Right atrium auricular region (tissue), 2 donors: ENCODE data around the gene C6orf52. TPM values are rescaled to one million over a fixed set of nuclear protein-coding genes. Genes with fewer than 3 reads are reported as not detected.
A peak's percentile ranks its signal among the peaks of the same experiment; 100 is the strongest.

ENCODE experiments used
- DNase-seq: peaks from one replicate; pipeline ENCODE4 v3.0.0-alpha.2; 2019; ENCODE audit warnings: low spot score
- H3K27ac ChIP-seq, 2 donors: fragments of 200-600 bp; sonication (generic); 1 replicate in 1 of 2; 2 replicates in 1 of 2; pipeline ENCODE4 v1.5.1; 2016 to 2019
- H3K27me3 ChIP-seq, 2 donors: fragments of 200-600 bp; sonication (generic); one replicate each; pipeline versions ENCODE4 v1.5.1 to v1.6.0; 2017 to 2019
- H3K36me3 ChIP-seq: fragments of 200-600 bp; sonication (generic); one replicate; pipeline ENCODE4 v1.5.1; 2016
- H3K4me1 ChIP-seq, 2 donors: fragments of 200-600 bp; sonication (generic); one replicate each; pipeline versions ENCODE4 v1.5.1 to v1.6.0; 2017 to 2019
- H3K4me3 ChIP-seq, 2 donors: fragments of 200-600 bp; sonication (generic); 1 replicate in 1 of 2; 2 replicates in 1 of 2; pipeline ENCODE4 v1.5.1; 2017 to 2019; ENCODE audit warnings: mild to moderate bottlenecking in 1 of 2, moderate library complexity in 1 of 2
- H3K9me3 ChIP-seq, 2 donors: fragments of 200-600 bp; sonication (generic); one replicate each; pipeline ENCODE4 v1.5.1; 2019
- total RNA-seq, 2 donors: library from RNA; depleted of rRNA; stranded (reverse); fragments of >200 nt; gene quantifications; one replicate each; pipeline ENCODE4 v1.1.0, GENCODE V29; 2016
- TF ChIP-seq, protein P1 (sequence below), 2 donors: fragments of 200-600 bp; sonication (generic); IDR thresholded peaks; one replicate each; pipeline ENCODE4 v1.5.1; 2019; ENCODE audit warnings: antibody characterized with exemption in 2 of 2

The C6orf52 gene
- total RNA-seq, 2 donors from 2014 or later = not detected

DNA sequence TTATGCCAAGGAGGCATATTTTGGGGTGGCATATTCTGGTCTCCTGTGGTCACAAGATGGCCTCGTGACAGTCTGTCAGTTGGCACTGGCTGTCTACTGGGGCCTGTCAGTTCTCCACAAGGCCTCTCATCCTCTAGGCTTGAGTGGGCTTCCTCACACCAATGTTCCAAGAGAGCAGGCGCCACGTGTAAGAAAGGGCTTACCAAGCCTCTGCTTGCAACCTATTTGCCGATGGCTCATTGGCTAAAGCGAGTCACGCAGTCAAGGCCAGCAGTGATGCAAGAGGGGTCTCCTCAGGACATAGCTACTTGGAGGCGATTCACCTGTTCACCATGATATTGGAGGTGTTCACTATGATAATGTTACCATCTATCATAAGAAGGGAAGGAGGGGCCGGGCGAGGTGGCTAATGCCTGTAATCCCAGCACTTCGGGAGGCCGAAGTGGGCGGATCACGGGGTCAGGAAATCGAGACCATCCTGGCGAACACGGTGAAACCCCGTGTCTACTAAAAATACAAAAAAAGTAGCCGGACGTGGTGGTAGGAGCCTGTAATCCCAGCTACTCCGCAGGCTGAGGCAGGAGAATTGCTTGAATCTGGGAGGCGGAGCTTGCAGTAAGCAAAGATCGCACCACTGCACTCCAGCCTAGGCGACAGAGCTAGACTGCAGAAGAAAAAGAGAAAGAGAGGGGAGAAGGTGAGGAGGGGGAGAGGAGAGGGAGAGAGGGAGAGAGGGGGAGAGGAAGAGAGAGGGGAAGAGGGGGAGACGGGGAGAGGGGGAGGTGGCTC lies 35.3 kb downstream of the C6orf52 start:
- no peaks in the 10 kb centered on the region for H3K36me3 ChIP-seq
- no peaks in the 10 kb centered on the region for H3K27me3 ChIP-seq
- H3K4me1 ChIP-seq = no peaks in the 10 kb centered on the region
- peak overlapping the region in 1 of 2 donors; percentile 35 for H3K4me3 ChIP-seq
- TF ChIP-seq, protein P1, sequence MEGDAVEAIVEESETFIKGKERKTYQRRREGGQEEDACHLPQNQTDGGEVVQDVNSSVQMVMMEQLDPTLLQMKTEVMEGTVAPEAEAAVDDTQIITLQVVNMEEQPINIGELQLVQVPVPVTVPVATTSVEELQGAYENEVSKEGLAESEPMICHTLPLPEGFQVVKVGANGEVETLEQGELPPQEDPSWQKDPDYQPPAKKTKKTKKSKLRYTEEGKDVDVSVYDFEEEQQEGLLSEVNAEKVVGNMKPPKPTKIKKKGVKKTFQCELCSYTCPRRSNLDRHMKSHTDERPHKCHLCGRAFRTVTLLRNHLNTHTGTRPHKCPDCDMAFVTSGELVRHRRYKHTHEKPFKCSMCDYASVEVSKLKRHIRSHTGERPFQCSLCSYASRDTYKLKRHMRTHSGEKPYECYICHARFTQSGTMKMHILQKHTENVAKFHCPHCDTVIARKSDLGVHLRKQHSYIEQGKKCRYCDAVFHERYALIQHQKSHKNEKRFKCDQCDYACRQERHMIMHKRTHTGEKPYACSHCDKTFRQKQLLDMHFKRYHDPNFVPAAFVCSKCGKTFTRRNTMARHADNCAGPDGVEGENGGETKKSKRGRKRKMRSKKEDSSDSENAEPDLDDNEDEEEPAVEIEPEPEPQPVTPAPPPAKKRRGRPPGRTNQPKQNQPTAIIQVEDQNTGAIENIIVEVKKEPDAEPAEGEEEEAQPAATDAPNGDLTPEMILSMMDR (IDR thresholded peaks at IDR 0.05) = no peak
- H3K9me3 ChIP-seq = no peaks in the 10 kb centered on the region
- H3K27ac ChIP-seq = no peak overlapping the region
- no peak for DNase-seq

DNA sequence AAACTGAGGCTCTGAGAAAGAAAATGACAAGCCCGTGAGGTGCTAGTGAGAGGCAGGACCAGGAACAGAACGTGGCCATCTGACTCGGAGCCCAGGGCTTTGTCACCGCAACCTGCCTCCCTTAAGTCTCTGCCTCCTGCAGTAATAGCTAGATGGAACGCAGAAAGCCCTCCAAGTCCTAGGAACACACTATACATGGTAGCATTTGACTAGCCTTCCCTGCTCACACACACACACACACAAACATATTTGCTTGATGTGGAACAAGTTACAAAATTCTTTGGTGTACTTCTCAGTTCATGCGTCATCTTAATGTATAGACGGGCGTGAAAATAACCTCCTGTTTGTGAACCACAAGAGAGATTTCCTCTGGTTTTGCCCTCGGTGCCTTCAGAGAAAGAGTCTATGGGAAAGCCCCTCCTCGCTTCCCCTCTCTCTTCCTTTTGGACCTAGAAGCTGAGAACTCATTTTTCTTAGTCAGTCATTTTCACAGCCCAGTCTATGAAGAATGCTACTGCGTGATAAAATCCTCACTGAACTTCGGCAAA lies 38.8 kb downstream of the C6orf52 start:
- DNase-seq = no peak
- TF ChIP-seq, protein P1 (IDR thresholded peaks at IDR 0.05) = no peak
- no peaks in the 10 kb centered on the region for H3K4me1 ChIP-seq
- no peak overlapping the region for H3K27ac ChIP-seq
- H3K4me3 ChIP-seq = no peak overlapping the region
- no peaks in the 10 kb centered on the region for H3K27me3 ChIP-seq
- H3K36me3 ChIP-seq = no peaks in the 10 kb centered on the region
- no peaks in the 10 kb centered on the region for H3K9me3 ChIP-seq

DNA sequence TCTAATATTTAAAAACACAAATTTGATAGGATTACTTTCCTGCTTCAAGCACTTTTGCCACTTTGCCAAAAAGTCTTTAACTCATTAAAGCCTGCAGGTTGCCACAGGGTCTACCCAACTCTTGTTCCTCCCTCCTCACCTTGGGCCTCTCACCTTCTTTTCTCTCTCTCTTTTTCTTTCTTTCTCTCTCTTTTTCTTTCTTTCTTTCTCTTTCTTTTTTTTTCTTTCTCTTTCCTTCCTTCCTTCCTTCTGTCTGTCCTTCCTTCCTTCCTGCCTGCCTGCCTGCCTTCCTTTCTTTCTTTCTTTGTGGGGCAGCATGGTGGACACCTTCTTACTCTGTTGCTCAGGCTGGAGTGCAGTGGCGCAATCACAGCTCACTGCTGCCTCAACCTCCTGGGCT lies 50.2 kb downstream of the C6orf52 start:
- no peak overlapping the region for H3K4me3 ChIP-seq
- DNase-seq = no peak
- TF ChIP-seq, protein P1 (IDR thresholded peaks at IDR 0.05) = no peak
- peaks cover 0 to 5% of the 10 kb centered on the region in 2 donors for H3K9me3 ChIP-seq
- H3K27ac ChIP-seq = no peak overlapping the region
- no peaks in the 10 kb centered on the region for H3K4me1 ChIP-seq
- H3K27me3 ChIP-seq = no peaks in the 10 kb centered on the region
- no peaks in the 10 kb centered on the region for H3K36me3 ChIP-seq

GRCh38 chr6:10643201-10643651 lies 51.2 kb downstream of the C6orf52 start:
- Histone ChIP-seq H3K4me1 (no peaks in the 10 kb centered on the region), H3K9me3 (peaks cover 0 to 5% of the 10 kb centered on the region in 2 donors), H3K27me3 (no peaks in the 10 kb centered on the region), H3K4me3 (no peak overlapping the region), H3K36me3 (no peaks in the 10 kb centered on the region), H3K27ac (no peak overlapping the region)
- no peak for DNase-seq
- TF ChIP-seq, protein P1 (IDR thresholded peaks at IDR 0.05) = no peak

DNA sequence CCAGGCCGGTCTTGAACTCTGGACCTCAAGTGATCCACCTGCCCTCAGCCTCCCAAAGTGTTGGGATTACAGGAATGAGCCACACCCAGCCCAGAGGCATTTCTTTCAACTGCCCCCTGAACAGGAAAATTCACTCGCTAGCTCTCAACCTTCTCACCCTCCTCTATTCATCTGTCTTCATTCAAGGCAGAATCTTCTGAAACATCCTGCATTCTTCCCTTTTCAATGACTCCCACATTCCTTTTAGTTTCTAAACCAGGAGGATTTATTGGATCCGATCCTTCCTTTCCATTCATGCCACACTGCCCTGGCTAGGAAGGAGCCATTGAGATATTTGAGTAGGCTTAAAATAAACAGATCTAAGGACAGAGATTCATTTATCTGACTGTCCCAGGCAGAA lies 52.9 kb downstream of the C6orf52 start:
- no peak overlapping the region for H3K27ac ChIP-seq
- H3K4me3 ChIP-seq = no peak overlapping the region
- DNase-seq = no peak
- TF ChIP-seq, protein P1 (IDR thresholded peaks at IDR 0.05) = no peak
- H3K36me3 ChIP-seq = no peaks in the 10 kb centered on the region
- H3K4me1 ChIP-seq = no peaks in the 10 kb centered on the region
- H3K27me3 ChIP-seq = no peaks in the 10 kb centered on the region
- peaks cover 0 to 5% of the 10 kb centered on the region in 2 donors for H3K9me3 ChIP-seq
